Panc1 (cell line): Measurements from ENCODE around the gene KDM2A. TPM values are rescaled to one million over a fixed set of nuclear protein-coding genes. Genes with fewer than 3 reads are reported as not detected.
A peak's percentile ranks its signal among the peaks of the same experiment; 100 is the strongest.

Experiments
- ATAC-seq: fragments of 200-7000 bp; cut with Tn5 transposase; 2 replicates; pipeline ENCODE4 v1.9.1; 2020; ENCODE audit warnings: mild to moderate bottlenecking, moderate library complexity
- BruUV-seq: library from RNA; stranded (reverse); fragments of 400-500 nt; replicated peaks from 2 replicates; lab custom pipeline; 2021; lab: Mats Ljungman, UMichigan
- CTCF ChIA-PET: fragments of 300-600 bp; sonication (Branson Sonifier 250); formaldehyde crosslinking; loops from one replicate; lab custom pipeline; 2022; ENCODE audit warnings: antibody characterized with exemption; lab: Charles Lee
- POLR2A ChIA-PET: fragments of 300-600 bp; sonication (Branson Sonifier 250); formaldehyde crosslinking; loops from one replicate; lab custom pipeline; 2022; ENCODE audit warnings: antibody characterized with exemption; lab: Charles Lee
- DNase-seq: peaks from one replicate; pipeline ENCODE4 v3.0.0-alpha.2; 2010; ENCODE audit warnings: low read depth, low spot score
- H3K27ac ChIP-seq: 2 replicates; pipeline ENCODE4 v1.5.1; 2011; ENCODE audit warnings: mild to moderate bottlenecking, low read length, inconsistent platforms
- H3K27me3 ChIP-seq: fragments of 200-500 bp; sonication (Bioruptor generic); 2 replicates; pipeline ENCODE4 v1.6.0; 2014; ENCODE audit warnings: low read length, inconsistent platforms; ENCODE audit not compliant: control insufficient read depth, insufficient read depth
- H3K36me3 ChIP-seq: fragments of 200-500 bp; sonication (Bioruptor generic); 2 replicates; pipeline ENCODE4 v1.5.1; 2014; ENCODE audit warnings: inconsistent platforms, mild to moderate bottlenecking, low read length, moderate library complexity; ENCODE audit not compliant: control insufficient read depth, insufficient read depth
- H3K4me1 ChIP-seq: 2 replicates; pipeline ENCODE4 v1.5.1; 2011; ENCODE audit warnings: inconsistent platforms, mild to moderate bottlenecking, low read length, moderate library complexity; ENCODE audit not compliant: control insufficient read depth, insufficient read depth
- H3K4me3 ChIP-seq, 2 experiments: 2 replicates each; pipeline ENCODE4 v1.5.1; 2011 to 2012; ENCODE audit warnings: low read depth in 2 of 2, low read length in 2 of 2, mild to moderate bottlenecking in 2 of 2, inconsistent platforms in 1 of 2, moderate library complexity in 1 of 2
- H3K9me3 ChIP-seq: fragments of 200-500 bp; sonication (Bioruptor generic); 2 replicates; pipeline ENCODE4 v1.5.1; 2014; ENCODE audit warnings: low read depth, mild to moderate bottlenecking, inconsistent platforms, low read length, moderate library complexity; ENCODE audit not compliant: control insufficient read depth, insufficient read depth
- POLR2AphosphoS5 ChIP-seq: IDR thresholded peaks from 2 replicates; pipeline ENCODE4 v1.6.1; 2012; ENCODE audit warnings: mild to moderate bottlenecking, low read depth, low read length, moderate library complexity
- SIN3A ChIP-seq: IDR thresholded peaks from 2 replicates; pipeline ENCODE4 v1.6.1; 2012; ENCODE audit warnings: low read depth, mild to moderate bottlenecking, low read length, moderate library complexity, borderline replicate concordance; ENCODE audit not compliant: insufficient read depth
- TCF7L2 ChIP-seq: IDR thresholded peaks from 2 replicates; pipeline ENCODE4 v1.6.1; 2011; ENCODE audit warnings: mild to moderate bottlenecking, low read depth, low read length, inconsistent platforms
- in situ Hi-C: cut with HindIII; loops from 2 replicates; pipeline ENCODE4 v1.10.0; 2016; ENCODE audit warnings: low sequenced_read_pairs, low pct_unique_long_range_greater_than_20kb
- intact Hi-C: fragments of 100-400 bp; cut with micrococcal nuclease; formaldehyde crosslinking; loops from one replicate; pipeline ENCODE4 v1.10.0; 2022; ENCODE audit not compliant: unreplicated experiment
- total RNA-seq: library from RNA; stranded (reverse); gene quantifications from one replicate; pipeline ENCODE4 v1.2.1, GENCODE V29; 2021; ENCODE audit not compliant: unreplicated experiment
- TF ChIP-seq, protein P1 (sequence below), 2 experiments: IDR thresholded peaks; 2 replicates each; pipeline ENCODE4 v1.6.1; 2011 to 2012; ENCODE audit warnings: low read depth in 2 of 2, control low read depth in 1 of 2, low read length in 1 of 2, mild to moderate bottlenecking in 1 of 2, moderate library complexity in 1 of 2; ENCODE audit not compliant: insufficient read depth in 1 of 2
- TF ChIP-seq, protein P2 (sequence below): fragments of 450-650 bp; IDR thresholded peaks from 2 replicates; pipeline ENCODE4 v1.5.1; 2017; ENCODE audit warnings: mild to moderate bottlenecking

The KDM2A gene
- total RNA-seq, 1 experiment from 2014 or later = 112 TPM

DNA sequence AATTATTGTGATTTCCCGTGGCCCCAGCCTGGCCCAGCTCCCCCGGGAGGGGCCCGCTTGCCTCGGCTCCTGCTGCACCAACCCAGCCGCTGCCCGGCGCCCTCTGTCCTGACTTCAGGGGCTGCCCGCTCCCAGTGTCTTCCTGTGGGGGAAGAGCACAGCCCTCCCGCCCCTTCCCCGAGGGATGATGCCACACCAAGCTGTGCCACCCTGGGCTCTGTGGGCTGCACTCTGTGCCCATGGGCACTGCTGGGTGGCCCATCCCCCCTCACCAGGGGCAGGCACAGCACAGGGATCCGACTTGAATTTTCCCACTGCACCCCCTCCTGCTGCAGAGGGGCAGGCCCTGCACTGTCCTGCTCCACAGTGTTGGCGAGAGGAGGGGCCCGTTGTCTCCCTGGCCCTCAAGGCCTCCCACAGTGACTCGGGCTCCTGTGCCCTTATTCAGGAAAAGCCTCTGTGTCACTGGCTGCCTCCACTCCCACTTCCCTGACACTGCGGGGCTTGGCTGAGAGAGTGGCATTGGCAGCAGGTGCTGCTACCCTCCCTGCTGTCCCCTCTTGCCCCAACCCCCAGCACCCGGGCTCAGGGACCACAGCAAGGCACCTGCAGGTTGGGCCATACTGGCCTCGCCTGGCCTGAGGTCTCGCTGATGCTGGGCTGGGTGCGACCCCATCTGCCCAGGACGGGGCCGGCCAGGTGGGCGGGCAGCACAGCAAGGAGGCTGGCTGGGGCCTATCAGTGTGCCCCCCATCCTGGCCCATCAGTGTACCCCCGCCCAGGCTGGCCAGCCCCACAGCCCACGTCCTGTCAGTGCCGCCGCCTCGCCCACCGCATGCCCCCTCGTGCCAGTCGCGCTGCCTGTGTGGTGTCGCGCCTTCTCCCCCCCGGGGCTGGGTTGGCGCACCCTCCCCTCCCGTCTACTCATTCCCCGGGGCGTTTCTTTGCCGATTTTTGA is 166.8 kb downstream of the KDM2A start:
- Histone ChIP-seq H3K4me1 (peaks cover 17% of the 10 kb centered on the region), H3K9me3 (no peaks in the 10 kb centered on the region), H3K27me3 (no peaks in the 10 kb centered on the region), H3K4me3 (no peak overlapping the region), H3K27ac (no peak overlapping the region), H3K36me3 (no peaks in the 10 kb centered on the region; the same call in 1 of the 2 replicates)
- ATAC-seq (no peak), DNase-seq (no peak)
- in situ Hi-C loops = no loop called here
- ChIA-PET CTCF (interaction anchor here (0.8 kb wide), 1 partner anchor 922 kb away, joined by 3 read pairs; no protein-coding TSS in a partner anchor), POLR2A (no interaction called here)
- intact Hi-C loops = no loop called here
- TSS peak; percentile 81 for BruUV-seq
- TF ChIP-seq SIN3A (no peak), POLR2AphosphoS5 (no peak), TCF7L2 (no peak)
- TF ChIP-seq, protein P1, sequence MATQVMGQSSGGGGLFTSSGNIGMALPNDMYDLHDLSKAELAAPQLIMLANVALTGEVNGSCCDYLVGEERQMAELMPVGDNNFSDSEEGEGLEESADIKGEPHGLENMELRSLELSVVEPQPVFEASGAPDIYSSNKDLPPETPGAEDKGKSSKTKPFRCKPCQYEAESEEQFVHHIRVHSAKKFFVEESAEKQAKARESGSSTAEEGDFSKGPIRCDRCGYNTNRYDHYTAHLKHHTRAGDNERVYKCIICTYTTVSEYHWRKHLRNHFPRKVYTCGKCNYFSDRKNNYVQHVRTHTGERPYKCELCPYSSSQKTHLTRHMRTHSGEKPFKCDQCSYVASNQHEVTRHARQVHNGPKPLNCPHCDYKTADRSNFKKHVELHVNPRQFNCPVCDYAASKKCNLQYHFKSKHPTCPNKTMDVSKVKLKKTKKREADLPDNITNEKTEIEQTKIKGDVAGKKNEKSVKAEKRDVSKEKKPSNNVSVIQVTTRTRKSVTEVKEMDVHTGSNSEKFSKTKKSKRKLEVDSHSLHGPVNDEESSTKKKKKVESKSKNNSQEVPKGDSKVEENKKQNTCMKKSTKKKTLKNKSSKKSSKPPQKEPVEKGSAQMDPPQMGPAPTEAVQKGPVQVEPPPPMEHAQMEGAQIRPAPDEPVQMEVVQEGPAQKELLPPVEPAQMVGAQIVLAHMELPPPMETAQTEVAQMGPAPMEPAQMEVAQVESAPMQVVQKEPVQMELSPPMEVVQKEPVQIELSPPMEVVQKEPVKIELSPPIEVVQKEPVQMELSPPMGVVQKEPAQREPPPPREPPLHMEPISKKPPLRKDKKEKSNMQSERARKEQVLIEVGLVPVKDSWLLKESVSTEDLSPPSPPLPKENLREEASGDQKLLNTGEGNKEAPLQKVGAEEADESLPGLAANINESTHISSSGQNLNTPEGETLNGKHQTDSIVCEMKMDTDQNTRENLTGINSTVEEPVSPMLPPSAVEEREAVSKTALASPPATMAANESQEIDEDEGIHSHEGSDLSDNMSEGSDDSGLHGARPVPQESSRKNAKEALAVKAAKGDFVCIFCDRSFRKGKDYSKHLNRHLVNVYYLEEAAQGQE (IDR thresholded peaks at IDR 0.05; ENCODE audit: insufficient read depth in 1 of 2, low read depth in 2 of 2, low read length in 1 of 2) = no peak
- TF ChIP-seq, protein P2, sequence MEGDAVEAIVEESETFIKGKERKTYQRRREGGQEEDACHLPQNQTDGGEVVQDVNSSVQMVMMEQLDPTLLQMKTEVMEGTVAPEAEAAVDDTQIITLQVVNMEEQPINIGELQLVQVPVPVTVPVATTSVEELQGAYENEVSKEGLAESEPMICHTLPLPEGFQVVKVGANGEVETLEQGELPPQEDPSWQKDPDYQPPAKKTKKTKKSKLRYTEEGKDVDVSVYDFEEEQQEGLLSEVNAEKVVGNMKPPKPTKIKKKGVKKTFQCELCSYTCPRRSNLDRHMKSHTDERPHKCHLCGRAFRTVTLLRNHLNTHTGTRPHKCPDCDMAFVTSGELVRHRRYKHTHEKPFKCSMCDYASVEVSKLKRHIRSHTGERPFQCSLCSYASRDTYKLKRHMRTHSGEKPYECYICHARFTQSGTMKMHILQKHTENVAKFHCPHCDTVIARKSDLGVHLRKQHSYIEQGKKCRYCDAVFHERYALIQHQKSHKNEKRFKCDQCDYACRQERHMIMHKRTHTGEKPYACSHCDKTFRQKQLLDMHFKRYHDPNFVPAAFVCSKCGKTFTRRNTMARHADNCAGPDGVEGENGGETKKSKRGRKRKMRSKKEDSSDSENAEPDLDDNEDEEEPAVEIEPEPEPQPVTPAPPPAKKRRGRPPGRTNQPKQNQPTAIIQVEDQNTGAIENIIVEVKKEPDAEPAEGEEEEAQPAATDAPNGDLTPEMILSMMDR = no peak

DNA sequence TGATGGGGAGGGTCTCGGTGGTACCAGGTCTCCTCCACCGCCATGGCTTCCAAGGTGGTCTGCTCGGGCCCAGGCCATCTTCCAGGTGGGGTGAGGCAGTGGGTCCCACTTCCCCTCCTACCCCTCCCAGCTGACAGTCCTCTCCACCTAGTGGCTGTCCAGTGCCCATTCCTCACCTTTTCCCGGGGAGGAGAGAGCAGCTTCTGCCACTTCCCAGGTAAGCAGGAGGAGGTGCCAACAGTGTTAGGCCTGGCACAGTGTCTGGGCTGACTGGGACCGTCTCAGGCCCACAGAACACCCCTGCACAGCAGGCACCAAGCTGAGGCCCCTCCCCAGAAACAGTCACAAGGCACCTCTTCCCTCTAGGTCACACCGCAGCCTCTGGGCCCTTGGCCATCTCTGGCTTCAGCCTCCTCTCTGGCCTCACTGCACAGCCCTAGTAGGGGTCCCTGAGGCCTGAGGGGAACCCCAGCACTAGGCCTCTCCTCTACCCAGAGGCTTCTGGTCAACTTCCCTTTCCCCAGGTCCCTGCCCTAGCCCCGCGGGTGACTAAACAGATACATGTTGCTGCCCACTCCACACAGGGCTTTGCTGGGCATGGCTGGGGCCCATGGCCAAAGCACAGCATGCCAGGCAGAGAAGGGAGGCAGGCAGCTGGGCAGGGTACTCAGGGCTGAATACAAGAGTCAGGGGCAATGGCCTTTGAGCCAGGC is 167.7 kb downstream of the KDM2A start:
- ATAC-seq (no peak), DNase-seq (no peak)
- ChIA-PET CTCF (interaction anchor here (0.8 kb wide), 1 partner anchor 923 kb away, joined by 3 read pairs; no protein-coding TSS in a partner anchor), POLR2A (no interaction called here)
- H3K27me3 ChIP-seq = no peaks in the 10 kb centered on the region
- in situ Hi-C loops (no loop called here), intact Hi-C loops (no loop called here)
- H3K4me1 ChIP-seq = peaks cover 18% of the 10 kb centered on the region
- no TSS peak for BruUV-seq
- no peak overlapping the region for H3K4me3 ChIP-seq
- H3K36me3 ChIP-seq = no peaks in the 10 kb centered on the region; the same call in 1 of the 2 replicates
- TF ChIP-seq TCF7L2 = no peak
- TF ChIP-seq, protein P2 = no peak; the same call in 1 of the 2 replicates
- H3K27ac ChIP-seq = peak overlapping the region; percentile 95
- H3K9me3 ChIP-seq = no peaks in the 10 kb centered on the region
